IPS-NIHi7 (cell line): ENCODE results near the gene IL2.

Experiments
- DNase-seq: peaks from one replicate; pipeline ENCODE4 v3.0.0; 2012; ENCODE audit warnings: mixed read lengths; ENCODE audit errors: extremely low spot score

The IL2 gene

DNA sequence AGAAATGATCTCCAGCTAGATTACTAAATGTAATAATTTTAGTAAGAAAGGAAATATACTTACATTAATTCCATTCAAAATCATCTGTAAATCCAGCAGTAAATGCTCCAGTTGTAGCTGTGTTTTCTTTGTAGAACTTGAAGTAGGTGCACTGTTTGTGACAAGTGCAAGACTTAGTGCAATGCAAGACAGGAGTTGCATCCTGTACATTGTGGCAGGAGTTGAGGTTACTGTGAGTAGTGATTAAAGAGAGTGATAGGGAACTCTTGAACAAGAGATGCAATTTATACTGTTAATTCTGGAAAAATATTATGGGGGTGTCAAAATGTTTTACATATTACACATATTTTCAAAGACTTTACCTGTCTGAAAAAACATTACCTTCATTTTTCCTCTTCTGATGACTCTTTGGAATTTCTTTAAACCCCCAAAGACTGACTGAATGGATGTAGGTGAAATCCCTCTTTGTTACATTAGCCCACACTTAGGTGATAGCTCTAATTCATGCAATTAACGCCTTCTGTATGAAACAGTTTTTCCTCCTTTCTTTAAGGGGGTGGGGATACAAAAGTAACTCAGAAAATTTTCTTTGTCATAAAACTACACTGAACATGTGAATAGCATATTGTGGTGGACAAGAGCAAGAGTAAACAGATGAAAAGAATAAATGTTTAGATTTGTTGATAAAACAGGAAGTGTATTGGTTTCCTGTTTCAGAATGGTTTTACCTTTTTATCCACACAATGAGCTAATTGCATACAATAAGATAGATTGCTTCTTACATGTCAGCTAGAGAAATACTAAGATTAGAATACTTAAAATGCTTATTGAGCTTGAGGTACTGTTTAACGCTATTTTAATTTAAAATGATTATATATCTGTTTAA is at the start of gene IL2:
Gene IL2 (minus strand): TSS at position 495 of the 886 bp plus-strand sequence. CDS start 285 bp downstream, at position 210.
- no peak for DNase-seq

DNA sequence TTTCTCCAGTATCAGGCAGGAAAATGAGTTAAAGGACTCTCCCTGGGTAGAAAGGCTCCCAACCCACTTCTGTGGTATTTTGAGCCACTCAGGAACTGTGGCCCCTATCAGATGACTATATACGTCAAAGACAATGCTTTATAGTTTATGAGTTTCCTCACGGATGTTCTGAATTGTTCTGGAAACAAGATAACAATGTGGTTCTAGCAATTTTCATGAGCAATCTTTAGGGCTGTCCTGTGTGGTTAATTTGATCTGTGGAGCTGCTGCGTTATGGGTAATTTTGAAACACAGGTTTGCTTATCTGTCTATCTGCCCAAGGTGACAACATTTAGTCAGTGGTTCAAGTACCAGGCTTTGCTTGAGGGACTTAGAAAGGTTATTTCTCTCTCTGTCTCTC is 46.7 kb upstream of the IL2 start:
- no peak for DNase-seq

DNA sequence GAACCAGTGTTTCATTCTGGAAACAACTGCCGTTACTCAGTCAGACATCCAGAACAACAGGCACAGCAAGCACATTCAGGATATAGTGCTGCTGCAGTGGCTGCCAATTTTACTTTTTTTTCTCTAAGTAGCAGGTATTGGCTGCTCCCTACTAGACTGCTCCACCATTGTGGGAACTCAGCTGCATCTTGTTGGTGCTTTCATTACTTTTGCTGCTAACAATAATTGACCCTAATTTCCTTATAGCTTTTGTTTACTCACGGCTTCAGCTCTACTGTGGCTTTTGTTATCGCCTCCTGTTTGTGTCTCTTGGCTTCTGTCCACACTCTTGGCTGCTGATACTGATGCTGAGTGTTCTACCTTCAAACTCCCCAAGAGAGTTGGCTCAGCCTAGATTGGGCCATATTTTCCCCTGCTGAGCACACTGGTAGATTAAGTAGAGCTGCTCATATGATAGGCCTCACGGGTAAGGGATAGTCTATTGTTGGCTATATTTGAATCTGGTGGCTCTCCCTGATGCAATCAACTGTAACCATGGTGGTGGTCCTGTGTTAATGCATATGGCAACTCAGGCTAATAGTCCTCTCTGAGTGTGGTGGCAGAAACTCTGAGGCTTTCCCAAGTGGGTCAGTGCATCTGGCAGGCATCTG is 44.5 kb upstream of the IL2 start:
- no peak for DNase-seq

DNA sequence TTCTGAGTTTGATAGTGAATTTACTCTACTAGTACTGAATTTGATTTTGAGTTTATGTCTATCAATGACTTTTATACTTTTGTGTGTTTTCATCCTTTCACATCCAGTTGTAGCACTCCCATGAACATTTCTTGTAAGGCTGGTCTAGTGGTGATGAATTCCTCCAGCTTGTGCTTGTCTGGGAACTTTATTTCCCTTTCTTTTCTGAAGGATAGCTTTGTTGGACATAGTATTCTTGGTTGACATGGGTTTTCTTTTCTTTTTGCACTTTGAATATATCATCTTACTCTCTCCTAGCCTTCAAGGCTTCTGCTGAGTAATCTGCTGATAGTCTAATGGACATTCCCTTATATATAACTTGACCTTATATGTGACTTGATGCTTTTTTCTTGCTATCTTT is 32.5 kb upstream of the IL2 start:
- no peak for DNase-seq

DNA sequence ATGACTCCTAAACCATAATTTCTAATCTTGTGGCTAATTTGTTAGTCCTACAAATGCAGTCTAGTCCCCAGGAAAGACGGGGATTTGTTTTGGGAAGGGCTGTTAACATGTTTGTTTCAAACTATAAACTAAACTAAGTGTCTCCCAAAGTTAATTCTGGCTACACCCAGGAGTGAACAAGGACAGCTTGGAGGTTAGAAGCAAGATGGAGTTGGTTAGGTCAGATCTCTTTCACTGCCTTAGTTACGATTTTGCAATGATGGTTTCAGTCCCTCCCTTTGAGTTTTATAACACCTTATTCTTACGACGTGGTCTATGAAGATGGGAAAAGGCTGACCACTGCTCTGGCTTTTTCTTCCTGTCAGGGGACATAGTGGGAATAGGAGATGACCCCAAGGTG is 27.0 kb upstream of the IL2 start:
- no peak for DNase-seq

DNA sequence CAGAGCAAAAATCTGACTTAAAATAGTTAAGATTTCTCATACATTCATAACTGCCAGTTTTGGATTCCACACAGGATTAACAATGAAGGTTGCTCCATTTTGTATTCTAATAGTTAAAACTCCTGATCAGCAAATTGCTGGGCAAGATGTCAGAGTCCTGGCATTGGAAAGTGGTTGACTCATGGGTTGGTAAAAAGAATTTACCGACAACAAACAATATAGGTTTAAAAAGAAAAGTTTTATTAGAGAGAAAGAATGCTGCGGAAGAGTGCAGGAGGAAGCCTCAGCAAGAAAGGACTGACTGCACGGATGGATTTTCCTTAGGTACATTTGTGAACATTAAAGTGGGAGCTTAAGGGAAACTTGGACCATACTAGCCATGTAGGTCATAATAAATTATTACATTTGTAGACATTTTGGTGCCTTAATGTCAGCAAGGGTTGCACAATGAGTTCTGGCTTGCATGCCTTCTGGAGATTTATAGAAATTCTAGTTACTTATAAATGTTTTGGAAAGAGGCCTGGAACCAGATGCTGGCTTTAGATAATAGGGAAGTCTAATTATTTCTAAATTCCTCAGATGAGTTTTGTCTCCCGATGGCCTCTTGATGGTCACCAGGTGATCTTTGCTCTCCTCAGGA is 25.4 kb upstream of the IL2 start:
- DNase-seq, result no peak

DNA sequence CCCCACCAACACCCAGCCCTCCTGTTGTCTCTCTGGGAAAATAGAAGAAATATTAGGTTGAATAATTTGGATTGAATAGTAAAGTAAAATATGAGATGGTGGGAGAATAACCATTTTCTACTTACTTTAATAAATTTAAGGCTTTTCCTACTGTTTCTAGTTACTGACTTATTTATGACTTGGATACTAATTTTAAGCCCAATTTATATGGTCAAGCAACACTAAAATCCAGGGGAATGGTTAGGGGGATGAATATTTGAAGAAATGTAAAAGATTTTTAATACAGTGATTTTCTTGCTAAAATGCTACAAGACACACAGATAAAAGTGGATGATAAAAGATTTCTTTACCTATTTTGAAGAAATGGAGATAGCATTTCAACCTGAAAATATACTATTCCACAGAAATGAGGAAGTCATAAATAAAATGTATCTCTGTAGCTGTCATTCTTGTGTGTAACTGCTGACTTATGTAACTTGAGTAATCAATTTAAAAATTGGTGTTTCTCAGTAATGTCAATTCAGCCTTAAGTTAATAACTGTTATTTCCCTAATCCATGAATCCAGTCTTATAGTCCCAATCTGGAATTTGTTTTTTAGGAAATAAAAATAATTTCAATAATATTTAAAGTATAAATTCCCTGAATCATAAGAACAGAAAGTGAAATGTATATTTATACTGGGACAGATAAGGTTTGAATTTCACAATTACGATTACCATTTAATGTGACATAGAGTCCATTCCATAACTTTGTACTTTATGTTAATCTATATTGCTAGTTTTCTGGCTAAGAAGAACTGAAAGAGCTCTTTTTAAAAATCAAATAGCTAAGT is 24.3 kb upstream of the IL2 start:
- DNase-seq, result no peak

DNA sequence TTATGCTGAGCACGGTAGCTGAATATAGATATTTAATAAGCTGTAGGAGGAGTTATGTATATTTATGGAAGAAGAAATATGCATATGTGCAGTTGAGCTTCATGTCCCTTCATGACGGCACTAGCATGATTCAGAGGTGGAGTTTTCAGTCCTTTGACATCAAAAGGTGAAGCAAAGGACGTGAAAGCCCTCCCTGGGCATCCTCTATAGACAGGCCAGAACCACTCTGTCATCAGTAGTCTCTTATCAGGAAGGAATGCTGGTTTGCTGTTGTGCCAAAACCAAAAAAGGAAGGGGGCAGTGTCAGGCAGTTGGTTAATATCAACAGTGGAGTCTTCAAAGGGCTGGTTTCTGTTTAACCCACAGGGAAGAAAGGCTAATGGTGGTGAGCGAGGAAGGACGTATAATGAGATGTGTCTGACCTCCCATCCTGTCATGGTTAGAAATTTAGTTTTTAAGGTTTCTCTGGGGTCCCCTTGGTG is 23.5 kb upstream of the IL2 start:
- DNase-seq, result peak; percentile 15

DNA sequence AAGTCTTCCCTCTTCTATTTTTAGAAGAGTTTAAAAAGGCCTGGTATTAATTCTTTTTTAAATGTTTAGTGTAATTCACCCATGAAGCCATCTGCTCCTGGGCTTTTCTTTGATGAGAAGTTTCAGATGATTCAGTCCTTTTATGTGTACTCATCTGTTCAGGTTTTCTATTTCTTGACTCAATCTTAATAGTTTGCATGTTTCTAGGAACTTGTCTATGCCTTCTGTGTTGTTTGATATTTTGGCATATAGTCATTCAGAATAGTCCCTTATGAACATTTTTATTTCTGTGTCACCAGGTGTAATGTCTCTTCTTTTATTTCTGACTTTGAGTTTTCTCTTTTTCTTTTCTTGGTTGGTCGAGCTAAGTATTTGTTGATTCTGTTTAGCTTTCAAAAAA is 20.2 kb upstream of the IL2 start:
- no peak for DNase-seq

DNA sequence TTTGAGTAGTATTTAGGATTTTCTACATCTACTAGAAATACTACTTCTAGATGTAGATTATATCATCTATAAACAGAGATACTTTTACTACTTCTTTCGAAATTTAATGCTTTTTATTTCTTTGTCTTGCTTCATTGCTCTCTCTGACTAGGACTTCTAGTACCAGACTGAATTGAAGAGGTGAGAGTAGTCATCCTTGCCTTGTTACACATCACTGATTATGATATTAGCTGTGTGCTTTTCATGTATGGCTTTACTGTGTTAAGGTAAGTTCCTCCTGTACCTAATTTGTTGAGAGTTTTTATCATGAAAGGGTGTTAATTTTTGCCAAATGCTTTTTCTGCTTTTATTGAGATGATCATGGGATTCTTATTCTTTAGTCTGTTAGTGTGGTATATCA is 19.6 kb upstream of the IL2 start:
- DNase-seq, result no peak

DNA sequence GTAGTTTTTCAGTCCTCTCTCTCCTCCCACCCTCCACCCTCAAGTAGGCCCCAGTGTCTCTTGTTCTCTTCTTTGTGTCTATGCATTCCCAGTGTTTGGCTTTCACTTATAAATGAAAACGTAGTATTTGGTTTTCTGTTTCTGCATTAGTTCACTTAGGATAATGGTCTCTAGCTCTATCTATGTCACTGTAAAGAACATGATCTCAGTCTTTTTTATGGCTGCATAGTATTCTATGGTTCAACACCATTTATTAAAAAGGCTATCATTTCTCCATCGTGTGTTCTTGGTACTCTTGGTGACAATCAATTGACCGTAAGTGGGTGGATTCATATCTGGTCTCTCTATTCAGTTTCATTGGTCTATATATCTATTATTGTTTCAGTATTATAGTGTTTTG is 18.7 kb upstream of the IL2 start:
- no peak for DNase-seq

DNA sequence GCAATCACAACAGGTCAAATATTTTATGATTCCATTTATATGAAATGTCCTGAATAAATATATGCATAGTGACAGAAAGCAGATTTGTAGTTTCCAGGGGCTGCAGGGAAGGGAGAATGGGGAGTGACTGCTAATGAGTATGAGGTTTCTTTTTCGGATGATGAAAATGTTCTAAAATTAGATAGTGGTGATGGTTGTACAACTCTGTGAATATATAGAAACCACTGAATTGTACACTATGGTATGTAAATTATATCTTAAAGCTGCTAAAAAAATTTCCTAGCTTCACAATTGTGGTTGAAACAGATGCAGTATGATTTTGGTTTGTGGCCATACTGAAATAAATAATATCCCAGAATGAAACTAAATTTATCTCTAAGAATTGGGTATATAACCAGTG is 12.9 kb upstream of the IL2 start:
- DNase-seq, result no peak

DNA sequence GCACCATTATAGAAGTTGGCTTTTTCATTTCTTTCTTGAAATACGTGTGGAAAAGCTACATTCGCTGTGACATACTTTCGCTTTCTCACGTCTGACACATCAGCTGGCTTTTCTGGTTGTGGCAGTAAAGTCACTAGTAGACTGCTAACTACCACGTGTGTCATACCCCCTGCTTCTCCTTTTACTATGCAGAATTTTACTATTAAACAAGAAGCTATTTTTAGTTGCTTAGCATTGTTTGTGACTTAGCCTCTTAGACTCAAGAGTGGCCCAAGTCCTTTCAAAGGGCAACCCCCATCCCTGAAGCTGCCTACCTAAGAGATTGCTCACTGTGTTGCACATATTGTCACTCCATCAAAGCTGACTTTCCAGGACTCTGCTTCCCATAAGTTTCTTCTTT is 2.1 kb upstream of the IL2 start:
- no peak for DNase-seq

DNA sequence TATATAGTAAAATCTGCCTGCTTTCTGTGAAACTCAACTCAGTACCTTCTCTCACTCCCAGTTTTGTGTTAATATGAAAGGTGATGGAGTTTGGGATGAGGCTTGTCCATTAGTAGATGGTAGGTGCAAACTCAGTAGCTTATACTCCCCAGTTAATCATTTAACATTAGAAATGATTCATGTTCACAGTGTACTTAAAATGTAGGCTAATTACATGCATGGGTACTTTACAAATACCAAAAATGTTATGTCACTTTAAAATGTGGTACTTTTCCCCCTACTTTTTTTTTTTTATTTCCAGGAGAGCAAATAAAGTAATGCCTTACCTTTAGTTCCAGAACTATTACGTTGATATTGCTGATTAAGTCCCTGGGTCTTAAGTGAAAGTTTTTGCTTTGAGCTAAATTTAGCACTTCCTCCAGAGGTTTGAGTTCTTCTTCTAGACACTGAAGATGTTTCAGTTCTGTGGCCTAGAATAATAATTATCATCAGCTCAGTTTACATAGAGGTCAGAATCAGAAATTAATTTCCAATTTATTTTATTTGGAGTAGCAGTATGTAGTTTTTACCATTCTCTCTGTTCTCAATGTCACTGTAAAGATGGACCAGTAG is 3.0 kb downstream of the IL2 start:
- no peak for DNase-seq

DNA sequence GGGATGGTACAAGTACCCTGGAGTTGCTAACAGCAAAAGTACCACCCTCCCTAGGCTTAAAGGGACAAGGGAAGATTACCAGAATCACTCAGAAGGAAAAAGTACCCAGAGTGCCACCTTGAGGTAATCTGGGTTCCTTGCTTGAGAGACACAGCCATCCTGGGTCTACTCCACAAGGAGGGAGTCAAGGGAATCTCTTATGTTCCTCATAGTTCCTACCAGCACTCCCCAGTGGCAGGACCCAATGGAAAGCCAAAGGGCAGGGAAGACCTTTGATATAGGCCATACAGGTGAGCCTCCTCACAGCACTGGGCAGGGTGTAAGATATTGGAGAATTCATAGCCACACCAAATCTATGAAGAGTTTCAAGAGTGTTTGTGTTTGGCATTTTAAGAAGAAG is 5.7 kb downstream of the IL2 start:
- DNase-seq, result peak; percentile 79

DNA sequence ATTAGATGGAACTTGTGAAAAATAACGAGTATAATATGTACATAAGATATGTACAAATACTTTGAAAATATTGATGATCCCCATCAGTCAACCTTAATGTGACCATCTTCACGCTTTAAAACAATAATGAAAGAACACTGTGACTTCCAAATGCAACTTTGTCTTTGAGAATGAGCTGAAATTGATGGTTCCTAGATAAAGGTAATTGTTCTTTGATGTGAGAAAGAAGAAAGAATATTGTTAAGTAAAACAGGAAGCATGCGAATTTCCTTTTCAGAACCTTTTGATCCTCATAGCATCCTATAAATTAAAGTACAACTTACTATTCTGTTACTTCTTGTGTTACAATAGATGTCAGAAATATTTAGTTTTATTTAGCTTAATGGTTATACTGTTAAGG is 22.2 kb downstream of the IL2 start:
- DNase-seq, result no peak

DNA sequence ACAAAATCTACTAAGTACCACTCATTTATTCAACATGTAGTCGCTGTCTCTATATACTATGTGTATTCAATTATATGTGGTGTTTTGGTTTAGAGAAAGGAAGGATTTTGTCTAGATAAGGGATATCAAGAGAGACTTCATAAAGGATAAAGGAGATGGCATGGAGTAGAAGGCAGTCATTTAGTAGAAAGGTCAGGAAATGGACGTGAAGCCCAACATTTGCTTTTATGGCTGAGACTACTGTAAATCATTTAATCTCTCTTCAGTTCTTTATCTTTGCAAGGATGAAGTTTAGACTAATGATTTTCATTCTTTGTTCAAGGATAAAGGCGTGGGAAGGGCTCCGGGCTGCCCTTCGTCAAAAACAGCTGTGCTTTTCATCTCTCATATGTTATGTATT is 25.2 kb downstream of the IL2 start:
- DNase-seq, result no peak

DNA sequence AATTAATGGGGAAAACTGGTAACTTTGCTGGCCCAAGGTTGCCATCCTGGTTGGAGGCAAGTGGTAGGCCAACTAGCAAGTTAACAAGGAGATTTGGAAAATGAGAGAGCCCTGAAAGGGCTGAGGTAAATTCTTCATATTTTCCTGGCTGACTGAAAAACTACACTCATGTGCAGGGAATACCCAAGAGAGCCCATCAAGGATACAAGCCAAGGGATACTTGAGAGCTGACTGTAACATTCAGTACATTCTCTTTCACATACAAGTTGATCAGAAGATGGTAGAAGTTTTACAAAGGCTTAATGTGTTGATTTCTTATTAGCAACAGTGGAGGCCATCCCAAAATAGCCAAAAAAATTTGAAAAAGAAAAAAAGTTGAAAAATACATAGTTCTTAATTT is 33.3 kb downstream of the IL2 start:
- DNase-seq, result no peak

DNA sequence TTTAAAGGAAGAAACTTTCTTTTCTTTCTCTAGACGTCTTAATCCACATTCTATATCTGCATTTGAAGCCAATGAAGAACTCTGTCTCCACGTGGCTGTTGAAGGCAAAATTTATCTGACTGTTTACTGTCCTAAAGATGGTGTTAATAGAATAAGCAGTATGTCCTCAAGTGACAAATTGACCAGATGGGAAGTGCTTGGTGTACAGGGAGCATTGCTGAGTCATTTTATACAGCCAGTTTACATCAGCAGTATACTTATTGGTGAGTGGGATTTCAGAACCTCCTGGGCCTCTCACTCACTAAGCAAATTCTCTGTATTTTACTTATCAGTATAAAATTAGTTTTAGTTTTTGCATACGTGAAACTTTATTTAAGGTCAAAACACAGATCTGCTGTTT is 44.0 kb downstream of the IL2 start:
- DNase-seq, result no peak

DNA sequence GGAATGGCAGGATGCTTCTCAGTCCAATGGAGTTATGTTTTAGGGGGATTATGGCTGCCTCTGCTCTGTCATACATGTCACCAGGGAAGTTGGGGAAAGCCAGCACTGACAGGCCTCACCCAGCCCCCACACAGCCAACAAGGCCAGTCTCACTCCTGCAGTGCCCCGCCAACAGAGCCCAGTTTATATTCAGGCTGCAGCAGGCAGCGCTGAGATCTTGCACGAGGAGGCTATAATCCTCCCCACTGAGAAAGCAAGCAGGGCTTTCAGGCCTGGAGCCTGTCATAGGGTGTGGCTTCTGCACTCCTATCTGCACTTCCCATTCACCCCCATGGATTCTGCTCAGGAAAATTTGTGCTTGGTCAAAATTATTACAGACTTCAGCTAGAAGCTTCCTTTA is 52.7 kb downstream of the IL2 start:
- DNase-seq, result no peak
